ENCODE results near the gene FRRS1.
"Not testable (repeated sequence)": the region's sequence is repeated elsewhere in the genome, so short reads cannot be mapped to it uniquely, and the experiment has no call there.

FRRS1 gene

DNA sequence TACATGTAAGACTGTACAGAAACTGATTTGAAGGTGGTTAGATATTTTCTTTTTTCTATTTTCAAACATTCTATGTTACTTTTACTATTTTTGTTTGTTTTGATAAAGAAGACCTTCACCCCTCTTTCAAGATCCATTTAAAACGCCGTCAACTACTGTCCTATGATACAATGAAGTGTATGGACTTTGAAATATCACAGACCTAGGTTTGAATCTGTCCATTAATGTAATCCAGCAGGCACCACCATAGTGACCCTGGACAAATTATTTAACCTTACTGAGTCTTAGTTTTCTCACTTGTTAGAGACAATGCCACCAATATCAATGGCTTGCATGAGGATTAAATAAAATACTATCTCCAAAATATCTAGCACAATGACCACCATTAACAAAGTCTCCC lies 2.0 kb downstream of the FRRS1 start:
- Histone ChIP-seq H3K4me3 (ENCODE audit: low read depth, low read length) (no peak overlapping the region), H3K36me3 (replicated peaks) (no peaks in the 10 kb centered on the region), H3K27me3 (replicated peaks) (no peaks in the 10 kb centered on the region), H3K27ac (no peak overlapping the region)
- in situ Hi-C loops (cut with HindIII; ENCODE audit: low pct_ligation_motif_present, low sequenced_read_pairs), result no loop called here
- no peak for DNase-seq
- no peak for TF ChIP-seq CTCF (IDR thresholded peaks at IDR 0.05; ENCODE audit: low read depth, low read length, missing control alignments)

DNA sequence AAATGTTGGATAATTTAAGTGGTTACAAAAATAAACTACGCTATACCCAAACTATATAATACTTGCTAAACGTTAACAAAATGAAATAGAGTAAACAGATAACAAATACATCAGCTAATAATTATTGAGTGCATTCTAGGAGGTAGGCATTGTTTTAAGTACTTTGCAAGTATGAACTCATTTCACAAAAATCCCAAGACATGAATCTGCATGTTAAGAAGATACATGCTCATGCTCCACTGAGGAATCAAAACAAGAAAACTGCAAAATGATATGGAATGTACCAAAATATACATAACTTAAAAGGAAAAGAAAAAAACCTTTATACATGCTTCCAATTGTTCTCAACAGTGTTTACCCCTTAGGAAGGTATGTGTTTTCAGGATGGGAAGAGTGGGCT lies 2.5 kb downstream of the FRRS1 start:
- no peaks in the 10 kb centered on the region for H3K36me3 ChIP-seq (replicated peaks)
- no peak overlapping the region for H3K27ac ChIP-seq
- no peak for DNase-seq
- no peaks in the 10 kb centered on the region for H3K27me3 ChIP-seq (replicated peaks)
- TF ChIP-seq CTCF (IDR thresholded peaks at IDR 0.05; ENCODE audit: low read depth, low read length, missing control alignments), result no peak
- no peak overlapping the region for H3K4me3 ChIP-seq (ENCODE audit: low read depth, low read length)
- in situ Hi-C loops (cut with HindIII; ENCODE audit: low pct_ligation_motif_present, low sequenced_read_pairs), result no loop called here

GRCh38 chr1:99761774-99762173 lies 4.7 kb downstream of the FRRS1 start:
- H3K27ac ChIP-seq, result no peak overlapping the region
- H3K27me3 ChIP-seq (replicated peaks), result no peaks in the 10 kb centered on the region
- in situ Hi-C loops (cut with HindIII; ENCODE audit: low pct_ligation_motif_present, low sequenced_read_pairs), result no loop called here
- H3K36me3 ChIP-seq (replicated peaks), result no peaks in the 10 kb centered on the region
- TF ChIP-seq CTCF (IDR thresholded peaks at IDR 0.05; ENCODE audit: low read depth, low read length, missing control alignments), result no peak
- no peak for DNase-seq
- H3K4me3 ChIP-seq (ENCODE audit: low read depth, low read length), result no peak overlapping the region

DNA sequence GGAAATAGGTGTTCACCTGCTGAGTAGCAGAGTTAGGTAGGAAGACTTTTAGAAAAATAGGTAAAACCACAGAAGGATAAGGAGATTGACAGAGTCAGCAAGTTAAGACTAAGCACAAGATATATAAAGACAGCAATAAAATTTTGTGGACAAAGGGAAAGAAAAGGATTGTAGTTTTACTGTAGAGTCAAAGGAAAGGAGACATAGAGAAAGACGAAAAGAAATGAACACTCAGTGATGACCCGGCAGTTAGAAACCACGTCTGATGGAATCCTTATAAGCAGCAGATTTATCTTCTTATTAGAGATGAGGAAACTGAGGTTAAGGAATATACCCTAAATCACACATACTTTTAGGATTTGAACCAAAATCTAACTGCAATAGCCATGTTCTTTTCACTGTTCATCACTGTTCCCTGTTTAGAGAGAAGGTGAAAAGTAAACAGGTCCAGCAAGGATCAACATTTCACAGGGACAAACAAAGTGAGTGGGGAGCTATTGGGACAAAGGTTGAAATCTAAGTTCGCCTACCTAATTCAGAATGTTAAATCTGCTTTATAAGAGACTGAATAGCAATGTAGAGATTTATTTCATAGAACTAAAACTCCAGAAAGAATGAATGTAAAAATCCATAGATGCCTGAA lies 6.8 kb downstream of the FRRS1 start:
- no peak overlapping the region for H3K4me3 ChIP-seq (ENCODE audit: low read depth, low read length)
- H3K27me3 ChIP-seq (replicated peaks), result no peaks in the 10 kb centered on the region
- H3K36me3 ChIP-seq (replicated peaks), result no peaks in the 10 kb centered on the region
- no peak for TF ChIP-seq CTCF (IDR thresholded peaks at IDR 0.05; ENCODE audit: low read depth, low read length, missing control alignments)
- DNase-seq, result no peak
- H3K27ac ChIP-seq, result no peak overlapping the region
- in situ Hi-C loops (cut with HindIII; ENCODE audit: low pct_ligation_motif_present, low sequenced_read_pairs), result no loop called here

- H3K4me3 ChIP-seq (ENCODE audit: low read depth, low read length); H3K27ac ChIP-seq; H3K36me3 ChIP-seq (replicated peaks); in situ Hi-C loops (cut with HindIII; ENCODE audit: low pct_ligation_motif_present, low sequenced_read_pairs); DNase-seq; H3K27me3 ChIP-seq (replicated peaks): not testable (repeated sequence)
Observed at GRCh38 chr1:99758686-99759517, 7.5 kb downstream of the FRRS1 start.

DNA sequence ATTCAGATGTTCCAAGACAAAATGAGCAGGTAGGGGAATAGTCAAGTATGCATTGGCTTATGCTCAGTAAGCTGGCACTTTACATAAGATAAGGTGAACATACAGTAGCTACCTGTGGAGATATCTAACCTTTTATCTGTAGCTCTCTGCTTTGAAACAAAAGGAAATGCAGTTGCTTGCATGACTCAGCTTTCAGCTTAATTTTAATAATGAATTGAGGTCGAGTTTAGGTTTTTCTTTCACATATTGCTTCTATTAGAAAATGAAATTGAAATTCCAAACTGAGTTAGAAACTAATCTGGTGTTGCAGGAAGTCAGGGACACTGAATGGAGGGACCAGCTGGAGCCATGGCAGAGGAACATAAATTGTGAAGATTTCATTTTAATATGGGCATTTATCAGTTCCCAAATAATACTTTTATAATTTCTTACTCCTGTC lies 8.3 kb downstream of the FRRS1 start:
- Histone ChIP-seq H3K36me3 (replicated peaks) (no peaks in the 10 kb centered on the region), H3K27ac (no peak overlapping the region), H3K27me3 (replicated peaks) (no peaks in the 10 kb centered on the region), H3K4me3 (ENCODE audit: low read depth, low read length) (no peak overlapping the region)
- in situ Hi-C loops (cut with HindIII; ENCODE audit: low pct_ligation_motif_present, low sequenced_read_pairs), result no loop called here
- no peak for TF ChIP-seq CTCF (IDR thresholded peaks at IDR 0.05; ENCODE audit: low read depth, low read length, missing control alignments)
- no peak for DNase-seq
